SK-N-DZ (cell line): ENCODE data around the gene KLK5. TPM values are rescaled to one million over a fixed set of nuclear protein-coding genes. Genes with fewer than 3 reads are reported as not detected.
"Not testable (repeated sequence)": the region's sequence is repeated elsewhere in the genome, so short reads cannot be mapped to it uniquely, and the experiment has no call there.

Experiments used
- DNase-seq: peaks from one replicate; pipeline ENCODE4 v3.0.0-alpha.2; 2015; ENCODE audit warnings: low spot score
- polyA plus RNA-seq, 2 experiments: library from polyadenylated mRNA; depleted of rRNA; stranded (reverse); fragments of >200 nt; gene quantifications; 2 replicates each; pipeline ENCODE4 v1.2.3, GENCODE V29; 2014

Gene KLK5
- not detected in 2 replicates for polyA plus RNA-seq (2014; cell fraction: cytosol; rRNA removed)
- not detected in 2 replicates for polyA plus RNA-seq (2014; cell fraction: nucleus; rRNA removed)

GRCh38 chr19:50952910-50953309 is at the start of gene KLK5:
Gene KLK5 (minus strand): TSS chr19:50953038. CDS start chr19:50952657, 381 bp downstream.
- DNase-seq = no peak

- no peak for DNase-seq
Observed at GRCh38 chr19:51002089-51002532, 49.3 kb upstream of the KLK5 start.

GRCh38 chr19:51001515-51001914 is 48.7 kb upstream of the KLK5 start, which contains the start of gene KLK8:
Gene KLK8 (minus strand): TSS chr19:51001604. CDS start chr19:51001167, 437 bp downstream.
- no peak for DNase-seq

GRCh38 chr19:51000981-51001380 is 48.1 kb upstream of the KLK5 start:
- DNase-seq = no peak

GRCh38 chr19:51000426-51000825 is 47.6 kb upstream of the KLK5 start:
- no peak for DNase-seq

- no peak for DNase-seq
Observed at GRCh38 chr19:50998686-50999085, 45.8 kb upstream of the KLK5 start.

GRCh38 chr19:50998061-50998460 is 45.2 kb upstream of the KLK5 start:
- DNase-seq = no peak

GRCh38 chr19:50994129-50994528 is 41.3 kb upstream of the KLK5 start:
- no peak for DNase-seq

GRCh38 chr19:50992666-50993035 is 39.8 kb upstream of the KLK5 start:
- no peak for DNase-seq

GRCh38 chr19:50984416-50984815 is 31.6 kb upstream of the KLK5 start:
- DNase-seq = not testable (repeated sequence)

- no peak for DNase-seq
Observed at GRCh38 chr19:50983625-50984292, 30.9 kb upstream of the KLK5 start, which contains the start of gene KLK7. Gene KLK7 (minus strand): TSS chr19:50983917. CDS start chr19:50982399, 1,518 bp downstream.

GRCh38 chr19:50982186-50982585 is 29.3 kb upstream of the KLK5 start:
- no peak for DNase-seq

- no peak for DNase-seq
Observed at GRCh38 chr19:50981587-50982146, 28.8 kb upstream of the KLK5 start.

GRCh38 chr19:50980208-50980607 is 27.4 kb upstream of the KLK5 start:
- DNase-seq = no peak

- no peak for DNase-seq
Observed at GRCh38 chr19:50979758-50980157, 26.9 kb upstream of the KLK5 start.

- DNase-seq = no peak
Observed at GRCh38 chr19:50978772-50979390, 26.0 kb upstream of the KLK5 start.

GRCh38 chr19:50977626-50978025 is 24.8 kb upstream of the KLK5 start:
- DNase-seq = no peak

- no peak for DNase-seq
Observed at GRCh38 chr19:50975766-50976165, 22.9 kb upstream of the KLK5 start.

- no peak for DNase-seq
Observed at GRCh38 chr19:50974702-50975556, 22.1 kb upstream of the KLK5 start.

GRCh38 chr19:50972795-50973376 is 20.0 kb upstream of the KLK5 start:
- no peak for DNase-seq

- DNase-seq = not testable (repeated sequence)
Observed at GRCh38 chr19:50969810-50970209, 17.0 kb upstream of the KLK5 start.
